ENCODE measurements around the gene MIEN1. TPM values are rescaled to one million over a fixed set of nuclear protein-coding genes. Genes with fewer than 3 reads are reported as not detected.

MIEN1 gene
- total RNA-seq, 1 experiment from 2014 or later, result 50.8 TPM

DNA sequence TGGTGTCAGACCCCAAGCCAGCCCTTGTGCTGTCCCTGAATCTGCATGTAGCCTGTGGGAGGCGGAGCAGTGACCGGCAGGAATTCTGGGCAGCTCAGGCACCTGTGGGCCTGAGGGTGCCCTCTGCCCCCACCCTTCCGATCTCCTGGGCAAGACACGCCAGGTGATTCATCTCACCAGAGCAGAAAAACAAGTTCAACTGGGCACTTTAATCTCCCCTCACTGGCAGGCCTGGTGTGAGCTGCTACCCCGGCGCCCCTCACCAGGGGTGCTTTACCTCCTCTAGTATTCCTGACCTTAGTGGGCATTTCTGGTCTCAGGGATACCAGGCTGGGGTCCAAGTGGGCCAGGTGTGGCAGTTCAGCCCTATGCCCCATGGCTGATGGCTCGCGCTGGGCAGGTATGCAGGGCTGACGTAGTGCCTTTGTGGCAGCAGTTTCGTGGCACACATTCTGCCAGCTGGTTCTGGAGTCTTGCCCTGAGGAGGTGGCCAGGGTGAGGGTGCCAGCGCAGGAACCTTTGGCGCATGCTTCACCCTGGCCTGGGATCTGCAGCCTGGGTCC lies 24.5 kb downstream of the MIEN1 start:
- Histone ChIP-seq H4K8ac (replicated peaks; ENCODE audit: insufficient read length, low read depth, low read length) (no peak overlapping the region), H4K20me1 (ENCODE audit: control insufficient read depth, insufficient read depth, insufficient read length) (no peaks in the 10 kb centered on the region), H3K23me2 (ENCODE audit: insufficient read length, low read depth, low read length, poor library complexity, severe bottlenecking) (peaks cover 7% of the 10 kb centered on the region), H2AFZ (ENCODE audit: low read length) (no peak overlapping the region), H2BK20ac (ENCODE audit: low read depth, low read length, poor library complexity, severe bottlenecking) (no peak overlapping the region), H3K56ac (ENCODE audit: insufficient read length, low read depth, low read length) (no peak overlapping the region), H3K27me3 (ENCODE audit: insufficient read depth, low read length) (no peaks in the 10 kb centered on the region), H2AK5ac (ENCODE audit: insufficient read length, low read length) (no peak overlapping the region), H4K5ac (ENCODE audit: insufficient read length, low read depth, low read length) (no peak overlapping the region), H3K4me1 (ENCODE audit: insufficient read depth, low read length) (peaks cover 16% of the 10 kb centered on the region), H3K4me2 (ENCODE audit: insufficient read depth, insufficient read length, low read length) (no peak overlapping the region), H2BK120ac (ENCODE audit: low read depth, low read length, poor library complexity, severe bottlenecking) (no peak overlapping the region), H2BK12ac (ENCODE audit: insufficient read length, low read depth, low read length) (no peak overlapping the region), H3K9me3 (ENCODE audit: control insufficient read depth, low read depth, low read length) (no peaks in the 10 kb centered on the region), H3K14ac (ENCODE audit: insufficient read depth, low read length) (peak overlapping the region; percentile 10; the same call in 1 of the 2 replicates), H3K79me1 (ENCODE audit: insufficient read depth, low read depth, low read length, poor library complexity, severe bottlenecking) (no peaks in the 10 kb centered on the region), H2BK15ac (ENCODE audit: low read depth, low read length) (no peak overlapping the region), H3T11ph (ENCODE audit: low read length) (no peak overlapping the region), H3K27ac (ENCODE audit: insufficient read length, low read depth, low read length) (no peak overlapping the region), H3K23ac (ENCODE audit: insufficient read length, low read depth, low read length) (no peak overlapping the region), H4K91ac (ENCODE audit: insufficient read length, low read depth, low read length) (no peak overlapping the region), H2BK5ac (ENCODE audit: insufficient read length, low read length) (no peak overlapping the region), H3K79me2 (ENCODE audit: insufficient read depth, low read length) (peaks cover 50% of the 10 kb centered on the region), H3K4ac (ENCODE audit: low read depth, low read length) (no peak overlapping the region), H3K18ac (ENCODE audit: insufficient read length, low read depth, low read length) (no peak overlapping the region), H3K9ac (ENCODE audit: extremely low read depth, insufficient read length, low read length) (no peak overlapping the region)
- Mint-ChIP-seq H3K4me3 (no peak overlapping the region), H3K36me3 (ENCODE audit: insufficient read depth in 1 of 3, low read depth in 3 of 3) (peaks cover 51 to 74% (median 59%) of the 10 kb centered on the region in 3 experiments), H3K27me3 (ENCODE audit: low read depth) (no peaks in the 10 kb centered on the region; the same call in 1 of the 2 replicates), H3K9me3 (no peaks in the 10 kb centered on the region), H3K27ac (peak overlapping the region; percentile 77 to 82 (median 77); a peak in 5 of 7 replicates), H3K4me1 (peaks cover 45 to 52% of the 10 kb centered on the region in 2 experiments)
- WGBS (ENCODE audit: extremely low coverage, insufficient read length, low lambda C conversion rate), result no CpG with 5 or more reads among the region's 12 CpGs
- TF ChIP-seq, protein P1, sequence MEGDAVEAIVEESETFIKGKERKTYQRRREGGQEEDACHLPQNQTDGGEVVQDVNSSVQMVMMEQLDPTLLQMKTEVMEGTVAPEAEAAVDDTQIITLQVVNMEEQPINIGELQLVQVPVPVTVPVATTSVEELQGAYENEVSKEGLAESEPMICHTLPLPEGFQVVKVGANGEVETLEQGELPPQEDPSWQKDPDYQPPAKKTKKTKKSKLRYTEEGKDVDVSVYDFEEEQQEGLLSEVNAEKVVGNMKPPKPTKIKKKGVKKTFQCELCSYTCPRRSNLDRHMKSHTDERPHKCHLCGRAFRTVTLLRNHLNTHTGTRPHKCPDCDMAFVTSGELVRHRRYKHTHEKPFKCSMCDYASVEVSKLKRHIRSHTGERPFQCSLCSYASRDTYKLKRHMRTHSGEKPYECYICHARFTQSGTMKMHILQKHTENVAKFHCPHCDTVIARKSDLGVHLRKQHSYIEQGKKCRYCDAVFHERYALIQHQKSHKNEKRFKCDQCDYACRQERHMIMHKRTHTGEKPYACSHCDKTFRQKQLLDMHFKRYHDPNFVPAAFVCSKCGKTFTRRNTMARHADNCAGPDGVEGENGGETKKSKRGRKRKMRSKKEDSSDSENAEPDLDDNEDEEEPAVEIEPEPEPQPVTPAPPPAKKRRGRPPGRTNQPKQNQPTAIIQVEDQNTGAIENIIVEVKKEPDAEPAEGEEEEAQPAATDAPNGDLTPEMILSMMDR (conservative IDR thresholded peaks at IDR 0.05), result no peak
- peak; percentile 52 for DNase-seq

All from H9 (cell line).